Measurements from ENCODE around the gene SBK3. TPM values are rescaled to one million over a fixed set of nuclear protein-coding genes. Genes with fewer than 3 reads are reported as not detected.
A peak's percentile ranks its signal among the peaks of the same experiment; 100 is the strongest.

The SBK3 gene
- total RNA-seq, 1 donor from 2014 or later = not detected

- Mint-ChIP-seq H3K27me3 (ENCODE audit: low read depth) (peaks cover 4% of the 10 kb centered on the region), H3K36me3 (ENCODE audit: low read depth) (no peaks in the 10 kb centered on the region), H3K4me3 (ENCODE audit: unreplicated experiment) (no peak overlapping the region), H3K4me1 (ENCODE audit: low read depth) (no peaks in the 10 kb centered on the region), H3K9me3 (ENCODE audit: low read depth) (no peaks in the 10 kb centered on the region), H3K27ac (ENCODE audit: unreplicated experiment) (no peak overlapping the region)
- DNase-seq (ENCODE audit: low spot score) = no peak
- TF ChIP-seq CTCF (IDR thresholded peaks at IDR 0.05) = no peak
Observed at GRCh38 chr19:55566823-55567222, 21.5 kb upstream of the SBK3 start.

GRCh38 chr19:55563261-55563690 is 17.9 kb upstream of the SBK3 start:
- Mint-ChIP-seq H3K4me1 (ENCODE audit: low read depth) (no peaks in the 10 kb centered on the region), H3K27ac (ENCODE audit: unreplicated experiment) (no peak overlapping the region), H3K4me3 (ENCODE audit: unreplicated experiment) (no peak overlapping the region), H3K9me3 (ENCODE audit: low read depth) (peaks cover 3% of the 10 kb centered on the region), H3K36me3 (ENCODE audit: low read depth) (no peaks in the 10 kb centered on the region), H3K27me3 (ENCODE audit: low read depth) (peaks cover 4% of the 10 kb centered on the region)
- TF ChIP-seq CTCF (IDR thresholded peaks at IDR 0.05) = no peak
- no peak for DNase-seq (ENCODE audit: low spot score)

- Mint-ChIP-seq H3K9me3 (ENCODE audit: low read depth) (peaks cover 3% of the 10 kb centered on the region), H3K4me1 (ENCODE audit: low read depth) (no peaks in the 10 kb centered on the region)
- DNase-seq (ENCODE audit: low spot score) = no peak
Observed at GRCh38 chr19:55559684-55560083, 14.3 kb upstream of the SBK3 start.

GRCh38 chr19:55554741-55555152 is 9.4 kb upstream of the SBK3 start:
- Mint-ChIP-seq H3K4me1 (ENCODE audit: low read depth) (peaks cover 34% of the 10 kb centered on the region), H3K4me3 (ENCODE audit: unreplicated experiment) (no peak overlapping the region), H3K9me3 (ENCODE audit: low read depth) (no peaks in the 10 kb centered on the region), H3K27me3 (ENCODE audit: low read depth) (no peaks in the 10 kb centered on the region), H3K27ac (ENCODE audit: unreplicated experiment) (no peak overlapping the region), H3K36me3 (ENCODE audit: low read depth) (no peaks in the 10 kb centered on the region)
- DNase-seq (ENCODE audit: low spot score) = no peak
- no peak for TF ChIP-seq CTCF (IDR thresholded peaks at IDR 0.05)

More at GRCh38 chr19:55559684-55560083, 14.3 kb upstream of the SBK3 start:
- Mint-ChIP-seq H3K27ac (ENCODE audit: unreplicated experiment) (no peak overlapping the region), H3K4me3 (ENCODE audit: unreplicated experiment) (no peak overlapping the region), H3K27me3 (ENCODE audit: low read depth) (no peaks in the 10 kb centered on the region), H3K36me3 (ENCODE audit: low read depth) (no peaks in the 10 kb centered on the region)
- no peak for TF ChIP-seq CTCF (IDR thresholded peaks at IDR 0.05)

GRCh38 chr19:55554302-55554701 is 9.0 kb upstream of the SBK3 start:
- no peak overlapping the region for H3K4me3 Mint-ChIP-seq (ENCODE audit: unreplicated experiment)
- H3K27ac Mint-ChIP-seq (ENCODE audit: unreplicated experiment) = peak overlapping the region; percentile 61
- no peaks in the 10 kb centered on the region for H3K36me3 Mint-ChIP-seq (ENCODE audit: low read depth)
- H3K27me3 Mint-ChIP-seq (ENCODE audit: low read depth) = no peaks in the 10 kb centered on the region
- H3K4me1 Mint-ChIP-seq (ENCODE audit: low read depth) = peaks cover 38% of the 10 kb centered on the region
- no peak for DNase-seq (ENCODE audit: low spot score)
- no peak for TF ChIP-seq CTCF (IDR thresholded peaks at IDR 0.05)
- no peaks in the 10 kb centered on the region for H3K9me3 Mint-ChIP-seq (ENCODE audit: low read depth)

Measured in chondrocyte (in vitro differentiated cells).